PC-9 (cell line): Measurements from ENCODE around the gene LDHAL6A.

Experiments
- CTCF ChIP-seq: fragments of 200-600 bp; sonication (generic); conservative IDR thresholded peaks from 2 replicates; pipeline ENCODE4 v1.6.1; 2017; ENCODE audit warnings: mixed run types, antibody characterized with exemption, mild to moderate bottlenecking, moderate library complexity
- EZH2 ChIP-seq: fragments of 200-600 bp; sonication (generic); IDR thresholded peaks from 2 replicates; pipeline ENCODE4 v1.8.0; 2017; ENCODE audit warnings: antibody characterized with exemption, low read depth

- TF ChIP-seq CTCF (no peak), EZH2 (no peak)
These were observed 39.2 kb upstream of the LDHAL6A start for GRCh38 chr11:18416459-18416858.
